ES-I3 (cell line): ENCODE measurements around the gene ROPN1L.
"Not testable (repeated sequence)": the region's sequence is repeated elsewhere in the genome, so short reads cannot be mapped to it uniquely, and the experiment has no call there.

ENCODE experiments used
- H3K36me3 ChIP-seq: 2 replicates; pipeline ENCODE4 v1.6.1; 2013; ENCODE audit warnings: mild to moderate bottlenecking, low read length, control low read depth, moderate library complexity; ENCODE audit not compliant: insufficient read depth
- H3K4me1 ChIP-seq: 2 replicates; pipeline ENCODE4 v1.6.1; 2013; ENCODE audit warnings: mild to moderate bottlenecking, control low read depth, low read length; ENCODE audit not compliant: insufficient read depth
- H3K9ac ChIP-seq: 2 replicates; pipeline ENCODE4 v1.6.1; 2013; ENCODE audit warnings: low read depth, mild to moderate bottlenecking, low read length, moderate library complexity
- H3K9me3 ChIP-seq: 2 replicates; pipeline ENCODE4 v1.6.1; 2013; ENCODE audit warnings: mild to moderate bottlenecking, low read length, moderate library complexity; ENCODE audit not compliant: control insufficient read depth, insufficient read depth

Gene ROPN1L

DNA sequence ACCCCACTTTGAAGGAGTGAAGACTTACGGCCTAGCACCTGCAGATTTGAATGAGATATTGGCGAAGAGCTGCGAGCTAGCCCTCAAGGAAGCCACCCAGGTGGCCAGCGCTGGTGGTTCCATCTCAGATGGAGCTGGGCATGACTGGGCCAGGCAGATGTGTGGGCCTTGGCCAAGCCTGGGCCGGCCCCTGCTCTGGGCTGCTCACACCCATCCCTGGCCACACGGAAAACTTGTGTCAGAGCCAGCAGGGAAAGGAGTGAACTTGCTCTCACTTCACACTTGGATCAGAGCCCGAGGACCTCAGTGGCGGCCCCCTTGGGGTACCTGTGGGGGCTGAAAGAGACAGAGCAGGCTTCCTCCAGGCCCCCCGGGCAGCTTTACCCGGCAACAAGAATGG, 44.2 kb downstream of the ROPN1L start:
- Histone ChIP-seq H3K4me1 (peaks cover 21% of the 10 kb centered on the region), H3K9me3 (no peaks in the 10 kb centered on the region), H3K36me3 (no peaks in the 10 kb centered on the region), H3K9ac (no peak overlapping the region)

- no peaks in the 10 kb centered on the region for H3K36me3 ChIP-seq
- H3K9ac ChIP-seq, result no peak overlapping the region
- no peaks in the 10 kb centered on the region for H3K9me3 ChIP-seq
- H3K4me1 ChIP-seq, result peaks cover 13% of the 10 kb centered on the region; the same call in 1 of the 2 replicates
These were observed 45.0 kb downstream of the ROPN1L start for GRCh38 chr5:10486511-10487344.

DNA sequence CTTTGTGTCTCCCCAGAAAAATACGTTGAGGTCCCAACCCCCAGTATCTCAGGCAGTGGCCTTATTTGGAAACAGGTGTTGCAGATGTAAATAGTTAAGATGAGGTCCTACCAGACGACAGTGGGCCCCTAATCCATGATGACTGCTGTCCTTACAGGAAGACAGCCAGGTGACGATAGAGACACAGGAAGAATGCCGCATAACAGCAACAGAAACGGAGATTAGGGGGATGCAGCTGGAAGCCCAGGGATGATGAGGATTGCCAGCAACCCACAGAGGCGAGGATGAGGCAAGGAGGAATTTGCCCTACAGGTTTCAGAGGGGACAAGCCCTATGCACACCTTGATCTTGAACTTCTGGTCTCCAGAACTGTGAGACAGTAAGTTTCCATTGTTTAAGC, 46.5 kb downstream of the ROPN1L start:
- H3K4me1 ChIP-seq, result peaks cover 13% of the 10 kb centered on the region; the same call in 1 of the 2 replicates
- H3K9me3 ChIP-seq, result no peaks in the 10 kb centered on the region
- H3K9ac ChIP-seq, result no peak overlapping the region
- H3K36me3 ChIP-seq, result no peaks in the 10 kb centered on the region

- no peak overlapping the region for H3K9ac ChIP-seq
- peaks cover 4% of the 10 kb centered on the region; the same call in 1 of the 2 replicates for H3K9me3 ChIP-seq
- peaks cover 13% of the 10 kb centered on the region; the same call in 1 of the 2 replicates for H3K4me1 ChIP-seq
- no peaks in the 10 kb centered on the region for H3K36me3 ChIP-seq
These were observed 48.2 kb downstream of the ROPN1L start for GRCh38 chr5:10489810-10490426.

- Histone ChIP-seq H3K4me1 (peaks cover 13% of the 10 kb centered on the region; the same call in 1 of the 2 replicates), H3K36me3 (no peaks in the 10 kb centered on the region), H3K9ac (no peak overlapping the region), H3K9me3 (peaks cover 4% of the 10 kb centered on the region; the same call in 1 of the 2 replicates)
These were observed 49.4 kb downstream of the ROPN1L start for GRCh38 chr5:10490927-10491672.

DNA sequence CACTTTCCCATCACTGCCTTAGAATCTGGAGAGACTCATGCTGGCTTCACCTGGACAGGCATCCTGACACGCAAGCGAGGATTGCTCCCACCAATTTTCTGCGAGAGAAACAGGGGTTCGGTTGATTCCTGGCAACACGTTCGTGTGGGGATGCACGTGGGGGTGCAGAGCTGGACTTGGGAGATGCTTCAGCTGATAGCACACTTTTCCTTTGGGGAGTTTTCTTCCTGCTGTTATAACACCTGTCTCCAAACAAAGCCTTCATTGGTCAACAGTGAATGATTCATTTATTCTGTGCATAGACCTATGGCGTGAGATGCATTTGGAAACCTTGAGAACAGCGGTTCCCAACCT, 50.0 kb downstream of the ROPN1L start:
- Histone ChIP-seq H3K9me3 (peaks cover 4% of the 10 kb centered on the region; the same call in 1 of the 2 replicates), H3K4me1 (peaks cover 13% of the 10 kb centered on the region; the same call in 1 of the 2 replicates), H3K9ac (no peak overlapping the region), H3K36me3 (no peaks in the 10 kb centered on the region)

GRCh38 chr5:10493884-10494283, 52.2 kb downstream of the ROPN1L start:
- peaks cover 4% of the 10 kb centered on the region; the same call in 1 of the 2 replicates for H3K9me3 ChIP-seq
- peaks cover 10% of the 10 kb centered on the region; the same call in 1 of the 2 replicates for H3K4me1 ChIP-seq
- H3K36me3 ChIP-seq, result no peaks in the 10 kb centered on the region
- H3K9ac ChIP-seq, result no peak overlapping the region

GRCh38 chr5:10494497-10494896, 52.8 kb downstream of the ROPN1L start:
- not testable (repeated sequence) for H3K9ac ChIP-seq, H3K9me3 ChIP-seq, H3K36me3 ChIP-seq, H3K4me1 ChIP-seq

DNA sequence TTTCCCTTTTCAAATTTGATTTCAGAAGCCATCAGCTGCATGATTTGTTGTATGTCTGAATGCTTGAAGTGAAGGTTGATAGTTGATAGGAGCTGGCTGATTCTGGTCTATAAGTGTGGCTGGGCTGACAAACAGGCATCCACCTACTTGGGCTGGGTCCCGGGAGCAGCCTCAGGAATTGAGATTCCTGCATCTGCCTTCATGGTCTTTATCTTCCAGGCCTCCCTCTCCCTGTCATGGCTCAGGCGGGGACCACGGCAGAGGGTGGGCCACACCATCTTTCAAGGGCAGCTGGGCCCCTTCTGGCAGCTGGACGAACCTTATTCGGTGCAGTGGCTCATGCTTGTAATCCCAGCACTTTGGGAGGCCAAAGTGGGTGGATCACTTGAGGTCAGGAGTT, 55.9 kb downstream of the ROPN1L start:
- Histone ChIP-seq H3K4me1 (peaks cover 13% of the 10 kb centered on the region; the same call in 1 of the 2 replicates), H3K9ac (no peak overlapping the region), H3K9me3 (peaks cover 4% of the 10 kb centered on the region; the same call in 1 of the 2 replicates), H3K36me3 (no peaks in the 10 kb centered on the region)

GRCh38 chr5:10498350-10498749, 56.7 kb downstream of the ROPN1L start:
- H3K9me3 ChIP-seq, result peaks cover 4% of the 10 kb centered on the region; the same call in 1 of the 2 replicates
- no peak overlapping the region for H3K9ac ChIP-seq
- H3K4me1 ChIP-seq, result peaks cover 17% of the 10 kb centered on the region; the same call in 1 of the 2 replicates

DNA sequence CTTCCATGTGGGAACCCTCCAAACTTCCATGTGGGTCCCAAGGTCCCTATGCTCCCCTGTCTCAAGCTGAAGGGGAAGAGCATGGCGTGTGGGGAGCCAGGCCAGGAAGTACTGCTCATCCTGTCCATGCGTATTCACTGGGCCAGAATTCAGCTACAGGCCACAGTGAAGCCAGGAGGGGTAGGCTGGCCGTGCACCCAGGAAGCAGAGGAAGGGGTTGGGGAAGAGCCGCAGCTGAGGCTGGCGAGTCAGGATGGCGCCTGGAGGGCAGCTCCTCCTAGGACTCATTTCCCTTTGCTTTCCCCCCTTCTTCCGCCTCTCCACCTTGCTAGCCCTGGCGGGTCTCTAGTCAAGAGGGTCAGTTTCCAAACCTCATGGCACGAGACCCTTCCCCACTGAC, 57.4 kb downstream of the ROPN1L start:
- H3K4me1 ChIP-seq, result peaks cover 17% of the 10 kb centered on the region; the same call in 1 of the 2 replicates
- no peaks in the 10 kb centered on the region for H3K36me3 ChIP-seq
- H3K9ac ChIP-seq, result no peak overlapping the region
- H3K9me3 ChIP-seq, result peaks cover 4% of the 10 kb centered on the region; the same call in 1 of the 2 replicates

More at GRCh38 chr5:10498350-10498749, 56.7 kb downstream of the ROPN1L start:
- H3K36me3 ChIP-seq, result no peaks in the 10 kb centered on the region

GRCh38 chr5:10499776-10500175, 58.1 kb downstream of the ROPN1L start:
- no peaks in the 10 kb centered on the region for H3K36me3 ChIP-seq
- no peak overlapping the region for H3K9ac ChIP-seq
- H3K9me3 ChIP-seq, result peaks cover 2% of the 10 kb centered on the region; the same call in 1 of the 2 replicates
- peaks cover 17% of the 10 kb centered on the region; the same call in 1 of the 2 replicates for H3K4me1 ChIP-seq

DNA sequence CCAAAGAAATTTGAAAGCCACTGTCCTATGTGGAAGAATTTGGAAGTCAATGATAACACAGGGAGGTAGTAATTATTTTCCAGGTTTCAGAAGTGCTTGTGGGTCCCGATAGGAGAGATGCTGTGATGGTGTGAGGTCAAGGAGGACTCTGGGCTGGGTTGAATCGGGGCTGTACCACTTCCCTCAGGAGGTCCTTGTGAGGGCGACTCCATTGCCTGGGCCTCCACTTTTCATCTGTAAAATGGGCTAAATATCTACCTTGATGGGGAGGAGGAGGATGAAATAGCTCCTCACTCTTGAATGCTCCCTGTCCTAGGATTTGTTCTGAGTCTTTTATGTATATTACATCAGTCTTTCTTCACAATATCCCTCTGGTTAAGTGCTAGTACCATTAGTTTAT, 59.0 kb downstream of the ROPN1L start:
- Histone ChIP-seq H3K4me1 (peaks cover 17% of the 10 kb centered on the region; the same call in 1 of the 2 replicates), H3K9ac (no peak overlapping the region), H3K9me3 (no peaks in the 10 kb centered on the region), H3K36me3 (no peaks in the 10 kb centered on the region)

- Histone ChIP-seq H3K4me1 (peaks cover 17% of the 10 kb centered on the region; the same call in 1 of the 2 replicates), H3K9ac (no peak overlapping the region), H3K36me3 (no peaks in the 10 kb centered on the region), H3K9me3 (no peaks in the 10 kb centered on the region)
These were observed 59.9 kb downstream of the ROPN1L start for GRCh38 chr5:10501554-10502075.
